OCI-LY7 (cell line): ENCODE data around the gene CYP2B6. TPM values are rescaled to one million over a fixed set of nuclear protein-coding genes. Genes with fewer than 3 reads are reported as not detected.

Source experiments
- BruUV-seq: library from RNA; stranded (reverse); fragments of 400-500 nt; replicated peaks from 2 replicates; lab custom pipeline; 2021; lab: Mats Ljungman, UMichigan
- CTCF ChIA-PET: fragments of 300-600 bp; sonication (Branson Sonifier 250); formaldehyde crosslinking; loops from one replicate; lab custom pipeline; 2022; ENCODE audit warnings: antibody characterized with exemption; ENCODE audit not compliant: unreplicated experiment; lab: Charles Lee
- POLR2A ChIA-PET: fragments of 300-600 bp; sonication (Branson Sonifier 250); formaldehyde crosslinking; loops from one replicate; lab custom pipeline; 2022; ENCODE audit warnings: antibody characterized with exemption; lab: Charles Lee
- DNase-seq: peaks from one replicate; pipeline ENCODE4 v3.0.0-alpha.2; 2015; ENCODE audit warnings: low spot score
- H2AFZ ChIP-seq: fragments of 200-600 bp; sonication (generic), shearing (Covaris generic); 2 replicates; pipeline ENCODE4 v1.6.1; 2014; ENCODE audit warnings: mild to moderate bottlenecking, antibody characterized with exemption, low read length, moderate library complexity
- H3K27ac ChIP-seq: fragments of 200-600 bp; sonication (generic); 2 replicates; pipeline ENCODE4 v1.5.1; 2014; ENCODE audit warnings: mixed run types, low read depth, mild to moderate bottlenecking, moderate library complexity, low read length, inconsistent platforms; ENCODE audit not compliant: poor library complexity, severe bottlenecking
- H3K36me3 ChIP-seq: fragments of 200-600 bp; sonication (generic); 2 replicates; pipeline ENCODE4 v1.6.1; 2014; ENCODE audit warnings: mild to moderate bottlenecking, antibody characterized with exemption, low read length, moderate library complexity, mixed read lengths; ENCODE audit not compliant: insufficient read depth
- H3K4me1 ChIP-seq: fragments of 200-600 bp; sonication (generic); 2 replicates; pipeline ENCODE4 v1.5.1; 2014; ENCODE audit warnings: mild to moderate bottlenecking, low read length; ENCODE audit not compliant: insufficient read depth, poor library complexity, severe bottlenecking
- H3K4me2 ChIP-seq: fragments of 200-600 bp; sonication (generic); 2 replicates; pipeline ENCODE4 v1.6.1; 2014; ENCODE audit warnings: mild to moderate bottlenecking, low read length
- H3K4me3 ChIP-seq: fragments of 200-600 bp; sonication (generic); 2 replicates; pipeline ENCODE4 v1.5.1; 2014; ENCODE audit warnings: mild to moderate bottlenecking, low read depth, low read length; ENCODE audit not compliant: poor library complexity, severe bottlenecking
- H3K79me2 ChIP-seq: fragments of 200-600 bp; sonication (generic); 2 replicates; pipeline ENCODE4 v1.6.1; 2016; ENCODE audit warnings: low read depth, mild to moderate bottlenecking, low read length, moderate library complexity, mixed read lengths; ENCODE audit not compliant: insufficient read depth
- H3K9me2 ChIP-seq: fragments of 200-600 bp; sonication (generic); 2 replicates; pipeline ENCODE4 v1.6.1; 2016; ENCODE audit warnings: mild to moderate bottlenecking, low read length, mixed read lengths; ENCODE audit not compliant: insufficient read depth
- H3K9me3 ChIP-seq: fragments of 200-600 bp; sonication (generic); 2 replicates; pipeline ENCODE4 v1.6.1; 2014; ENCODE audit warnings: mild to moderate bottlenecking, mixed run types, low read length, mixed read lengths
- H4K20me1 ChIP-seq: fragments of 200-600 bp; sonication (generic); 2 replicates; pipeline ENCODE4 v1.6.1; 2014; ENCODE audit warnings: mild to moderate bottlenecking, antibody characterized with exemption, low read length, moderate library complexity, mixed read lengths; ENCODE audit not compliant: insufficient read depth
- CTCF ChIP-seq: fragments of 200-600 bp; sonication (generic); conservative IDR thresholded peaks from 2 replicates; pipeline ENCODE4 v1.5.1; 2014; ENCODE audit warnings: mild to moderate bottlenecking, antibody characterized with exemption, low read length, moderate library complexity, mixed read lengths
- EZH2phosphoT487 ChIP-seq: fragments of 200-600 bp; sonication (generic); IDR thresholded peaks from 2 replicates; pipeline ENCODE4 v1.6.1; 2018; ENCODE audit warnings: low read depth, borderline replicate concordance, mild to moderate bottlenecking, mixed run types, antibody characterized with exemption, low read length, moderate library complexity, mixed read lengths
- intact Hi-C: fragments of 100-400 bp; cut with micrococcal nuclease; formaldehyde crosslinking; loops from one replicate; pipeline ENCODE4 v1.10.0; 2022; ENCODE audit not compliant: unreplicated experiment
- total RNA-seq, 2 experiments: library from RNA; depleted of rRNA in 1 of 2; stranded (reverse); fragments of >200 nt in 1 of 2; shearing (Covaris generic) in 1 of 2; gene quantifications; 2 replicates each; pipeline ENCODE4 v1.2.3, GENCODE V29; 2014 to 2022

Gene CYP2B6
- total RNA-seq, 2 experiments from 2014 or later: not detected

- Histone ChIP-seq H4K20me1 (no peaks in the 10 kb centered on the region), H3K4me3 (no peak overlapping the region), H3K9me3 (no peaks in the 10 kb centered on the region), H2AFZ (no peak overlapping the region), H3K9me2 (no peaks in the 10 kb centered on the region), H3K36me3 (no peaks in the 10 kb centered on the region), H3K27ac (no peak overlapping the region), H3K4me2 (no peak overlapping the region), H3K79me2 (no peaks in the 10 kb centered on the region), H3K4me1 (no peaks in the 10 kb centered on the region)
- BruUV-seq: no TSS peak
- ChIA-PET POLR2A (no interaction called here), CTCF (no interaction called here)
- intact Hi-C loops: no loop called here
- no peak for DNase-seq
- TF ChIP-seq CTCF (no peak), EZH2phosphoT487 (no peak)
These were observed 18.7 kb downstream of the CYP2B6 start for GRCh38 chr19:41009700-41010235.

DNA sequence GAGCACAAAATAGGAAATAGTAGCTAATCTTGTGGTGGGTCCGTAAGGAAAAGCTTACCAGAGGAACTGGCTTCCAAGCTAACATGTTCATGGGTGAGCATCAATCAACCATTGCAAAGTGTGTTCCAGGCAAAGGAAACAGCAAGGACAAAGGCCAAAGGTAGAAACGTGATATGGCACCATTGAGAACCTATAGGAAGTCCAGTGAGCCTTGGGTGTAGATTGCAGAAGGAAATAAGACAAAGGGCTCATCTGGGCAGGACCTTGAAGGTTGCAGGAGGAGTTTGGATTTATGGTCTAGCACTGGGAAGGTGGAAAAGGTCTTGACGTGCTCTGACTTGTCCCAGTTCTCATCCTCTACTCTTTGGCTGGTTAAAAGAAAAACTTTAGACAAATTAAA lies 22.3 kb downstream of the CYP2B6 start:
- Histone ChIP-seq H3K4me3 (no peak overlapping the region), H3K79me2 (no peaks in the 10 kb centered on the region), H3K9me2 (no peaks in the 10 kb centered on the region), H3K4me2 (no peak overlapping the region), H3K9me3 (no peaks in the 10 kb centered on the region), H2AFZ (no peak overlapping the region), H4K20me1 (no peaks in the 10 kb centered on the region), H3K4me1 (no peaks in the 10 kb centered on the region), H3K27ac (no peak overlapping the region), H3K36me3 (no peaks in the 10 kb centered on the region)
- intact Hi-C loops: no loop called here
- ChIA-PET POLR2A (no interaction called here), CTCF (no interaction called here)
- TF ChIP-seq EZH2phosphoT487: no peak
- TF ChIP-seq CTCF: no peak
- no peak for DNase-seq
- no TSS peak for BruUV-seq

GRCh38 chr19:41014643-41015042 lies 23.6 kb downstream of the CYP2B6 start:
- Histone ChIP-seq H3K4me2 (no peak overlapping the region), H3K27ac (no peak overlapping the region), H3K4me3 (no peak overlapping the region), H3K79me2 (no peaks in the 10 kb centered on the region), H3K36me3 (no peaks in the 10 kb centered on the region), H3K9me2 (no peaks in the 10 kb centered on the region), H4K20me1 (no peaks in the 10 kb centered on the region), H3K4me1 (no peaks in the 10 kb centered on the region), H2AFZ (no peak overlapping the region), H3K9me3 (no peaks in the 10 kb centered on the region)
- TF ChIP-seq CTCF: no peak
- no peak for TF ChIP-seq EZH2phosphoT487
- intact Hi-C loops: no loop called here
- DNase-seq: no peak
- ChIA-PET POLR2A (no interaction called here), CTCF (no interaction called here)
- no TSS peak for BruUV-seq
